HEK293T (cell line): ENCODE data around the gene P2RX4.

ENCODE experiments used
- BHLHE40 ChIP-seq: fragments of 450-650 bp; IDR thresholded peaks from 2 replicates; pipeline ENCODE4 v1.6.1; 2016; ENCODE audit warnings: mild to moderate bottlenecking, moderate library complexity, borderline replicate concordance
- CTBP1 ChIP-seq: fragments of 450-650 bp; IDR thresholded peaks from 2 replicates; pipeline ENCODE4 v1.6.1; 2016; ENCODE audit warnings: borderline replicate concordance
- ELF4 ChIP-seq: fragments of 450-650 bp; IDR thresholded peaks from 2 replicates; pipeline ENCODE4 v1.6.1; 2017; ENCODE audit warnings: antibody characterized with exemption
- FOXA1 ChIP-seq: fragments of 450-650 bp; IDR thresholded peaks from 2 replicates; pipeline ENCODE4 v1.6.1; 2016; ENCODE audit warnings: mild to moderate bottlenecking
- FOXK2 ChIP-seq: fragments of 450-650 bp; IDR thresholded peaks from 2 replicates; pipeline ENCODE4 v1.6.1; 2016; ENCODE audit warnings: mild to moderate bottlenecking
- FOXM1 ChIP-seq: fragments of 450-650 bp; IDR thresholded peaks from 2 replicates; pipeline ENCODE4 v1.6.1; 2017; ENCODE audit warnings: mild to moderate bottlenecking, borderline replicate concordance
- HDGF ChIP-seq: fragments of 450-650 bp; IDR thresholded peaks from 2 replicates; pipeline ENCODE4 v1.6.1; 2017; ENCODE audit warnings: antibody characterized with exemption, borderline replicate concordance
- L3MBTL2 ChIP-seq: fragments of 450-650 bp; conservative IDR thresholded peaks from 2 replicates; pipeline ENCODE4 v1.6.1; 2016; ENCODE audit warnings: mild to moderate bottlenecking
- LEF1 ChIP-seq: fragments of 450-650 bp; IDR thresholded peaks from 2 replicates; pipeline ENCODE4 v1.6.1; 2017; ENCODE audit warnings: mild to moderate bottlenecking, borderline replicate concordance
- NFRKB ChIP-seq: fragments of 450-650 bp; IDR thresholded peaks from 2 replicates; pipeline ENCODE4 v1.6.1; 2016; ENCODE audit warnings: mild to moderate bottlenecking, moderate library complexity
- PKNOX1 ChIP-seq: fragments of 450-650 bp; IDR thresholded peaks from 2 replicates; pipeline ENCODE4 v1.6.1; 2016
- SP1 ChIP-seq: fragments of 450-650 bp; IDR thresholded peaks from 2 replicates; pipeline ENCODE4 v1.6.1; 2017
- TARDBP ChIP-seq: fragments of 450-650 bp; IDR thresholded peaks from 2 replicates; pipeline ENCODE4 v1.6.1; 2016
- ZNF384 ChIP-seq: fragments of 450-650 bp; IDR thresholded peaks from 2 replicates; pipeline ENCODE4 v1.6.1; 2016

- no peak for TF ChIP-seq FOXA1
- no peak for TF ChIP-seq NFRKB
- no peak for TF ChIP-seq PKNOX1
- no peak for TF ChIP-seq HDGF
- no peak for TF ChIP-seq LEF1
- no peak for TF ChIP-seq TARDBP
- no peak for TF ChIP-seq SP1
- no peak for TF ChIP-seq ZNF384
- no peak for TF ChIP-seq ELF4
- no peak for TF ChIP-seq CTBP1
- no peak for TF ChIP-seq FOXK2
- no peak for TF ChIP-seq FOXM1
- no peak for TF ChIP-seq BHLHE40
- no peak for TF ChIP-seq L3MBTL2
Observed at GRCh38 chr12:121240062-121240420, 30.1 kb downstream of the P2RX4 start.
